ENCODE data around the gene REC8.
"Not testable (repeated sequence)": the region's sequence is repeated elsewhere in the genome, so short reads cannot be mapped to it uniquely, and the experiment has no call there.

The REC8 gene

DNA sequence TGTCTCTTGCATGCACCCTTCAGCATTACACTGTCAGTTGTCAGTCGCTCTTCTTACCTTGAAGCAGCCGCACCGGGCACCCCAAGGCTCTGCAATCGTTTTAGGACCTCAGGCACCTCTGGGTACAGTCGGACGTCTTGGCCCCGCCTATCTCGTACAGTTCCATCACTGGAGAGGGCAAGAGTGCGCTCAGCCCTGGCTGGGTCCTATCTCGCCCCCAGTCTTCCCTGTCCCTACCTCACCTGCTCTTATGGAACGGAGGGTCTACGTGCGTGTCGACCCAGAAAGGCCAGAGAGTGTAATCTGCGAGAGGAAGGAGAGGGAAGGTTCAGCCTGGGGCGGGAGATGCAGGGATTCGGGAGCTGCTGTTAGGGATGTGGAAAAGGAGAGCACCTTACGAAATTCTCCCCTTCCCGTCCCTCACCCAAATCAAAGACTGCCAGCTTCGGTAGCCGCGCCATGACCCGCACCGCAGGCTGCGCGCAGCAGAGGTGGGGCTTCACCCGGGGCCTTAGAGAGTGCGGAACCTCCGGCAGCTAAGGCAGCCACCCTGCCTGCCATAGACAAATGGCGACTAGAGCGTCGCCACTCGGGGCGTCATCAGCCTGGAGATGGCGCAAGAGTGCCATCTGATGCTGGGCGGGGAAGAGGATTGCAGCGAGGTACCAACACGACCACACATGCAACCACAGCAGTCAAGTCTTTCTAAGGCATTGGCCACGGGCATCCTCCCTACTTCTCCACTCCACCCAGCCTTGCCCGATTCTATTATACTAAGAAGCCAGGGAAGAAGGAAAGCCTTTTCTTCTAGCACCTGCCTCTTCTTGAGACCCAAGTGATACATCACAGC, 43.8 kb downstream of the REC8 start, which contains the start of gene MDP1:
TSS of gene MDP1 (minus strand) at position 572 of the 850 bp plus-strand sequence. CDS start at position 461, 111 bp downstream.
- peak; percentile 94 for DNase-seq (ENCODE audit: low read depth in 1 of 2, low spot score in 1 of 2)
- H3K27ac ChIP-seq (replicated peaks) = peak within 1 kb of the TSS; percentile 72
- no peak for TF ChIP-seq GABPA (IDR thresholded peaks at IDR 0.05; ENCODE audit: low read depth)
- peak; percentile 95 for TF ChIP-seq POLR2AphosphoS5 (IDR thresholded peaks at IDR 0.05; ENCODE audit: low read depth)
- TF ChIP-seq REST (IDR thresholded peaks at IDR 0.05; ENCODE audit: insufficient replicate concordance, low read depth) = no peak
- TF ChIP-seq, protein P1, sequence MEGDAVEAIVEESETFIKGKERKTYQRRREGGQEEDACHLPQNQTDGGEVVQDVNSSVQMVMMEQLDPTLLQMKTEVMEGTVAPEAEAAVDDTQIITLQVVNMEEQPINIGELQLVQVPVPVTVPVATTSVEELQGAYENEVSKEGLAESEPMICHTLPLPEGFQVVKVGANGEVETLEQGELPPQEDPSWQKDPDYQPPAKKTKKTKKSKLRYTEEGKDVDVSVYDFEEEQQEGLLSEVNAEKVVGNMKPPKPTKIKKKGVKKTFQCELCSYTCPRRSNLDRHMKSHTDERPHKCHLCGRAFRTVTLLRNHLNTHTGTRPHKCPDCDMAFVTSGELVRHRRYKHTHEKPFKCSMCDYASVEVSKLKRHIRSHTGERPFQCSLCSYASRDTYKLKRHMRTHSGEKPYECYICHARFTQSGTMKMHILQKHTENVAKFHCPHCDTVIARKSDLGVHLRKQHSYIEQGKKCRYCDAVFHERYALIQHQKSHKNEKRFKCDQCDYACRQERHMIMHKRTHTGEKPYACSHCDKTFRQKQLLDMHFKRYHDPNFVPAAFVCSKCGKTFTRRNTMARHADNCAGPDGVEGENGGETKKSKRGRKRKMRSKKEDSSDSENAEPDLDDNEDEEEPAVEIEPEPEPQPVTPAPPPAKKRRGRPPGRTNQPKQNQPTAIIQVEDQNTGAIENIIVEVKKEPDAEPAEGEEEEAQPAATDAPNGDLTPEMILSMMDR (IDR thresholded peaks at IDR 0.05; ENCODE audit: insufficient read depth, low read length) = peak; percentile 10
- peak; percentile 7; the same call in 1 of the 2 replicates for TF ChIP-seq SPI1 (IDR thresholded peaks at IDR 0.05; ENCODE audit: borderline replicate concordance, low read depth)
- no peaks in the 10 kb centered on the region for H3K27me3 ChIP-seq (ENCODE audit: insufficient read depth, poor library complexity, severe bottlenecking)
- peak within 1 kb of the TSS; percentile 93 for H3K4me3 ChIP-seq (replicated peaks; ENCODE audit: insufficient read depth, low read length)

- Histone ChIP-seq H3K27me3 (ENCODE audit: insufficient read depth, poor library complexity, severe bottlenecking) (no peaks in the 10 kb centered on the region), H3K4me3 (replicated peaks; ENCODE audit: insufficient read depth, low read length) (peak overlapping the region; percentile 93; the same call in 1 of the 2 replicates), H3K27ac (replicated peaks) (no peak overlapping the region; the same call in 1 of the 2 replicates)
- DNase-seq (ENCODE audit: low read depth in 1 of 2, low spot score in 1 of 2) = no peak
- TF ChIP-seq, protein P1 (IDR thresholded peaks at IDR 0.05; ENCODE audit: insufficient read depth, low read length) = no peak
These were observed 44.4 kb downstream of the REC8 start for GRCh38 chr14:24216345-24216699.

- H3K27ac ChIP-seq (replicated peaks); H3K4me3 ChIP-seq (replicated peaks; ENCODE audit: insufficient read depth, low read length); H3K27me3 ChIP-seq (ENCODE audit: insufficient read depth, poor library complexity, severe bottlenecking); DNase-seq (ENCODE audit: low read depth in 1 of 2, low spot score in 1 of 2): not testable (repeated sequence)
These were observed 45.0 kb downstream of the REC8 start for GRCh38 chr14:24216876-24217275.

DNA sequence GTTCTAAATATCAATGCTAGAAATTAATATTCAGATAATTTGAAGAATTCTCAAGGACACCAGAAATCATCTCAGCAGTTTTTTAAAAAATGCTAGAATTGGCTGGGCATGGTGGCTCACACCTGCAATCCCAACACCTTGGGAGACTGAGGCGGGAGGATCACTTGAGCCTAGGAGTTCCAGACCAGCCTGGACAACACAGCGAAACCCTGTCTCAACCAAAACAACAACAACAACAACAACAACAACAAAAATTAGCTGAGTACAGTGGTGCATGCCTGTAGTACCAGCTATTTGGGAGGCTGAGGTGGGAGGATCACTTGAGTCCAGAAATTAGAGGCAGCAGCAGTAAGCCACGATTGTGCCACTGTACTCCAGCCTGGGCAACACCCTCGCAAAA, 47.2 kb downstream of the REC8 start:
- TF ChIP-seq REST (IDR thresholded peaks at IDR 0.05; ENCODE audit: insufficient replicate concordance, low read depth) (no peak), POLR2AphosphoS5 (IDR thresholded peaks at IDR 0.05; ENCODE audit: low read depth) (no peak)
- TF ChIP-seq, protein P1 (IDR thresholded peaks at IDR 0.05; ENCODE audit: insufficient read depth, low read length) = no peak
- H3K27ac ChIP-seq (replicated peaks) = no peak overlapping the region
- no peak for DNase-seq (ENCODE audit: low read depth in 1 of 2, low spot score in 1 of 2)
- no peak overlapping the region for H3K4me3 ChIP-seq (replicated peaks; ENCODE audit: insufficient read depth, low read length)
- H3K27me3 ChIP-seq (ENCODE audit: insufficient read depth, poor library complexity, severe bottlenecking) = no peaks in the 10 kb centered on the region

Data from HL-60 (cell line).